GM19324 (cell line): ENCODE results near the gene OLR1.

Experiments
- ATAC-seq: cut with Tn5 transposase; IDR thresholded peaks from one replicate; pipeline ENCODE4 v1.9.1; 2021; ENCODE audit warnings: mild to moderate bottlenecking, moderate library complexity; ENCODE audit not compliant: unreplicated experiment, low FRiP score

The OLR1 gene

GRCh38 chr12:10111451-10111850 is 60.5 kb downstream of the OLR1 start:
- ATAC-seq = no peak

GRCh38 chr12:10110256-10110844 is 61.6 kb downstream of the OLR1 start:
- no peak for ATAC-seq
